ENCODE data around the gene CD7. TPM values are rescaled to one million over a fixed set of nuclear protein-coding genes. Genes with fewer than 3 reads are reported as not detected.
A peak's percentile ranks its signal among the peaks of the same experiment; 100 is the strongest.

The CD7 gene
- total and polyA plus RNA-seq, 9 of the 15 experiments (the other 6 are each of a cell fraction or from before 2014, with no cell fraction given) = 0.21 to 0.35 TPM; not detected in 7

DNA sequence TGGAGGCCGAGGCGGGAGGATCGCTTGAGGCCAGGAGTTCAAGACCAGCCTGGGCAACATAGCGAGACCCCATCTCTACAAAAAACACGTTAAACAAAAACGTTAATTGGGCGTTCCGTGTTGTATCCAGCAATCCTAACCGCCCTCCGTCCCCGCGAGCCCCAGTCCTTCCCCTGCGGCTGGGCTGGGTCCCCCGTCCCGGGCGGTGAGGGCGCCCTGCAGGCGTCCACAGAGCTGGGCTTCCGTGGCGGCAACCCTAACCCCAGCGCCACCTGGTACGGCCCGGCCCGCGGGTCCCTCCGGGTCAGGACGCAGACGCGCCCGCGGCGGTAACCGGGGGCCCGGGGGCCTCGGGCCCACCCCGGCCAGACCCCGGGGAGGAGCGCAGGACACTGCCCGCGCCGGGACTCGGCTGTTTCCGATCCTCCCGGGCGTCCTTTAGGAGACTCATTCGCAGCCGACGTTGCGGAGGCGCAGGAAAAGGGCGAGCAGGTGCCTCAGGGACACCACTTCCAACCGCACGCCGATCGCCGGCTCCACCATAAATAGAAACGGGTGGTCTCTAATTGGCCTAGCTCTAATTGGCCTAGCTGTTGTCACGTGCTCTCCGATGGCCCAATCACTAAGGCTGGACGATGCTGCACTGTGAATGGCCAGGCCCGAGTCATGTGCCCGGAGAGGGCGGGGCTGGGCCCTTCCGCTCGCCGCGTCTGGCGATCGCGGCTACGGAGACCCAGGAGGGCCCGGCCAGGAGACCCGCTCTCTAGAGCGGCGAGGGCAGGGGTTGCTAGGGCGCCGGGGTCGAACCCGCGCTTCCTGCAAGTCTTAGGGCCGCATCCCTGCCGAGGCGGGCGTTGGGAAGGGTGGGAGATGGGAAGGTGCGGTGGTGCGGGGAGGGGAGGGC, 24.9 kb downstream of the CD7 start (continued):
- TF ChIP-seq, protein P1, sequence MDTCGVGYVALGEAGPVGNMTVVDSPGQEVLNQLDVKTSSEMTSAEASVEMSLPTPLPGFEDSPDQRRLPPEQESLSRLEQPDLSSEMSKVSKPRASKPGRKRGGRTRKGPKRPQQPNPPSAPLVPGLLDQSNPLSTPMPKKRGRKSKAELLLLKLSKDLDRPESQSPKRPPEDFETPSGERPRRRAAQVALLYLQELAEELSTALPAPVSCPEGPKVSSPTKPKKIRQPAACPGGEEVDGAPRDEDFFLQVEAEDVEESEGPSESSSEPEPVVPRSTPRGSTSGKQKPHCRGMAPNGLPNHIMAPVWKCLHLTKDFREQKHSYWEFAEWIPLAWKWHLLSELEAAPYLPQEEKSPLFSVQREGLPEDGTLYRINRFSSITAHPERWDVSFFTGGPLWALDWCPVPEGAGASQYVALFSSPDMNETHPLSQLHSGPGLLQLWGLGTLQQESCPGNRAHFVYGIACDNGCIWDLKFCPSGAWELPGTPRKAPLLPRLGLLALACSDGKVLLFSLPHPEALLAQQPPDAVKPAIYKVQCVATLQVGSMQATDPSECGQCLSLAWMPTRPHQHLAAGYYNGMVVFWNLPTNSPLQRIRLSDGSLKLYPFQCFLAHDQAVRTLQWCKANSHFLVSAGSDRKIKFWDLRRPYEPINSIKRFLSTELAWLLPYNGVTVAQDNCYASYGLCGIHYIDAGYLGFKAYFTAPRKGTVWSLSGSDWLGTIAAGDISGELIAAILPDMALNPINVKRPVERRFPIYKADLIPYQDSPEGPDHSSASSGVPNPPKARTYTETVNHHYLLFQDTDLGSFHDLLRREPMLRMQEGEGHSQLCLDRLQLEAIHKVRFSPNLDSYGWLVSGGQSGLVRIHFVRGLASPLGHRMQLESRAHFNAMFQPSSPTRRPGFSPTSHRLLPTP (IDR thresholded peaks at IDR 0.05; ENCODE audit: borderline replicate concordance, extremely low read depth, insufficient read length) = no peak
- TF ChIP-seq POLR2G (IDR thresholded peaks at IDR 0.05; ENCODE audit: low read depth, low read length) = peak; percentile 99
- peak; percentile 95; the same call in 1 of the 2 replicates for TF ChIP-seq ZC3H4 (CRISPR knock-in tag; IDR thresholded peaks at IDR 0.05; ENCODE audit: borderline replicate concordance)
- no peak for TF ChIP-seq ZNF717 (CRISPR knock-in tag; IDR thresholded peaks at IDR 0.05)
- TF ChIP-seq TRIM24 (IDR thresholded peaks at IDR 0.05) = peak in 1 of 2 experiments; percentile 47; a peak in 1 of 4 replicates
- TF ChIP-seq NCOA2 (IDR thresholded peaks at IDR 0.05; ENCODE audit: partially characterized antibody in 2 of 2) = no peak
- TF ChIP-seq DDX20 (tag; IDR thresholded peaks at IDR 0.05; ENCODE audit: low read depth) = no peak
- TF ChIP-seq KAT8 (IDR thresholded peaks at IDR 0.05; ENCODE audit: low read depth) = no peak
- no peak for TF ChIP-seq MCM7 (IDR thresholded peaks at IDR 0.05)
- TF ChIP-seq, protein P2, sequence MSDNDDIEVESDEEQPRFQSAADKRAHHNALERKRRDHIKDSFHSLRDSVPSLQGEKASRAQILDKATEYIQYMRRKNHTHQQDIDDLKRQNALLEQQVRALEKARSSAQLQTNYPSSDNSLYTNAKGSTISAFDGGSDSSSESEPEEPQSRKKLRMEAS (CRISPR knock-in tag; IDR thresholded peaks at IDR 0.05) = peak; percentile 88
- TF ChIP-seq RERE (CRISPR knock-in tag; IDR thresholded peaks at IDR 0.05; ENCODE audit: borderline replicate concordance) = no peak
- no peak for TF ChIP-seq ZNF146 (CRISPR knock-in tag; IDR thresholded peaks at IDR 0.05; ENCODE audit: unreplicated experiment)
- TF ChIP-seq ZNF589 (CRISPR knock-in tag; IDR thresholded peaks at IDR 0.05; ENCODE audit: low read depth) = 0 out of 2 replicates have a peak, but pooled peaks have one; percentile 10
- no peak for TF ChIP-seq BRF2 (IDR thresholded peaks at IDR 0.05; ENCODE audit: borderline replicate concordance, insufficient read depth, insufficient read length)
- TF ChIP-seq ERF (CRISPR knock-in tag; IDR thresholded peaks at IDR 0.05) = peak; percentile 32; the same call in 1 of the 2 replicates
- TF ChIP-seq TFAM (CRISPR knock-in tag; conservative IDR thresholded peaks at IDR 0.05) = no peak
- no peak for TF ChIP-seq FOXK1 (CRISPR knock-in tag; IDR thresholded peaks at IDR 0.05; ENCODE audit: borderline replicate concordance)

Data from K562 (cell line).